ENCODE data around the gene NRP1.

NRP1 gene

DNA sequence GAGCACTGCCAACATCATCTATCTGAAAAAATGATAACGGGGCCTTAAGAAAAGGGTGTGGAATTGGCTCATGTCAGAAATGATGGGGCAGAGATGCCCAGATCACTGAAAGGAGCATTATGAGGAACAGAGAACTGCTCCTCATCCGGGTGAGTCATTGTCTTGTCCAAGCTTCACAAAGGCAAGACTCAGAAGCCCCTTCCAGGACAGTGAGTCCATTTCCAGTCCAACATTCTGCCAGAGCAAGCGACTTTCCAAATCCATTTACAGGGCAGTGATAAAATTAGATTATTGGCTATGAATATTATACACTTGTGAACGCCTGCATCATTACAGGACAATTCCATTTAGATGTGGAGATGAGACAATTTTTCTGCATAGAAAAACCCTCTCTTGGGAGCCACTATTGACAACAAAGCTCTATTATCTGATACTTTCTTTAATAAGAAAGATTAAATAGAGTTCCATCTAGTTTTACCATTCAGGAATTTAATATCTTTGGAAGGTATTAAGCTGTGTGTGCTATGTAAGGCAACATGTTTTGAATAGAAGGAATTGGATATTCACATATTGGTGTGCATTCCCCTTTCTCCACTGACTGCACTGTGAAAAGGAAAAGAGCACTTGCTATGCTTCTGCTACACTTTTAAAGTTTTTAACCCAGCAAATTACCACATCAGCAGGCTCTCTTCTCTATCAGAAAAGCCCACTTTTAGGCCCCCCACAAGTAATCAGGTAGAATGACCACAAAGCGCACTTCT lies 159.6 kb downstream of the NRP1 start:
- no peak for DNase-seq

DNA sequence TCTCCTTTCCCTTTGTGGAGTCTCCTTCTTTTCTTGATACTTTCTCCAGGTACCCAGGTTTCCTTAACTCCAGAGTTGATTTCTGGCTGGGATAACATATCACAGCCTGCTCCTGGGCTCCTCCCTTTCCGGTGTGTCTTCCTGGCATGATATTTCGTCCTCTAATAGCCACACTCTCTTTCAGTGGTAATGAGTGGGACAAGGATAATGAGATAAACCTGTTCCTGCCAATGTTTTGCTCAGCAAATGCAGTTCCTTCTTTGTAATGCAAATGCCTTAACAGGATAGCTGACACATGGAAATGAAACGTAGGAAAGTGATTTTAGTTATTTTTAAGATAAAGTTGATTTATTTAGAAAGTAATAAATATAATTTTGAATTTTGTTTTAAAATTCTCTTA lies 168.6 kb downstream of the NRP1 start:
- DNase-seq = no peak

- DNase-seq = no peak
Observed at GRCh38 chr10:33164060-33164709, 170.3 kb downstream of the NRP1 start.

DNA sequence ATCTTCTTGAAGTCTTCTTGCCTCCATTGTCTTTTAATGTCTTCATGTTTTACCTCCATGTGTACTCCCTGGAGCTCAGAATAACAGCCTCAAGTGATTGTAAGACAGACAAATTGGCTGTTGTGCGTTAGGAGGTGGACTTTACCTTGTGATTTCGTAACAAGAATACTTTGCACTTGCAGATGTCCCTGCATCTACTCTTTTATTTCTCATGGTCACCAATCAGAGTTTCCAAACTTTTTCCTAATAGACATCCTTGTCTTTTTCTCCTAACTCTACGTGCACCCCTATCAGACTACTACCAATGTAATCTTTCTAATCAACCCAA lies 172.3 kb downstream of the NRP1 start:
- no peak for DNase-seq

DNA sequence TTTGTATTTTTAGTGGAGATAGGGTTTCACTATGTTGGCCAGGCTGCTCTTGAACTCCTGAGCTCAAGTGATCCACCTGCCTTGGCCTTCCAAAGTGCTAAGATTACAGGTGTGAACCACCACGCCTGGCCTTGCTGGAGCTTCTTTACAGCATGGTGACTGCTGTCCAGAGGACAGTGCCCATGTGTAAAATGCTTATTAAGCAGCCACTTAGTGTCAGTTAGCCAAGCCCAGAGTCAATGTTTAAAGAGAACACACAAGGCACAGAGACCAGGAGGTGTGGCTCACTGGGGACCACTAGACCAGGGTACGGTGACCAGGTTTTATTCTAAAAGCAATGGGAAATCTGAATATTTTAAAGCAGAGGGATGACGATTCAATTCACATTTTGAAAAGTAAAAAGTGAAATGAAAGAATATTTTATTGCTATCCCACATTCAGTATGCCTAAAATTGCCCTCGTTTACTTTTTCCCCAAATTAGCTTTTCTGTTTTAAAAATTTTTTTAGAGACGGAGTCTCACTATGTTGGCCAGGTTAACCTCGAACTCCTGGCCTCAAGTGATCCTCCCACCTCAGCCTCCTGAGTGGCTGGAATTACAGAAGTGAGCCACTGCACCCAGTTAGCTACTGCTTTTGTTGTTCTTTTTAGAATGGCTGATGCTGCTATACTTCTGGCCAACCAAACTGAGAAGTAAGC lies 172.8 kb downstream of the NRP1 start:
- no peak for DNase-seq

GRCh38 chr10:33160151-33160550 lies 174.3 kb downstream of the NRP1 start:
- no peak for DNase-seq

- DNase-seq = peak in 1 of 2 experiments; percentile 5
Observed at GRCh38 chr10:33157103-33157502, 177.4 kb downstream of the NRP1 start.

GRCh38 chr10:33155720-33156638 lies 178.5 kb downstream of the NRP1 start:
- peak in 1 of 2 experiments; percentile 37 for DNase-seq

DNA sequence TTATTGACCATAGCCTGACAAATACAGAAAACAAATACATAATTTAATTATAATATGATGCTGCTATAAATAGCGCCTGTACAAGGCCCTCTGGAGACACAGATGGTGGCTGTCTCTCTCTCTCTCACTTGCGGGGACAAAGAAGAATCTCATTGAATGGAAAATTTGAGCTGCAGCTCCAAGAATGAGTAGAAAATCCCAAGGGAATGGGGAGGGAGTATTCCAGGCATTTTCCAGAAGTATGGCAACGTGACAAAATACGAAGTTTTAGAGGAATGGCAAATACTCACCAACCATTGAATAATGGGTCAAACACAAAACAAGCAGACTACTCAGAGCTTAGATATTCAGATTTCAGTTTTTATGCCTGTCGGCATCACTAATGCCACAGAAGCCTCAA lies 179.9 kb downstream of the NRP1 start:
- DNase-seq = no peak

GRCh38 chr10:33153968-33154327 lies 180.5 kb downstream of the NRP1 start:
- no peak for DNase-seq

- no peak for DNase-seq
Observed at GRCh38 chr10:33153251-33153967, 181.1 kb downstream of the NRP1 start.

DNA sequence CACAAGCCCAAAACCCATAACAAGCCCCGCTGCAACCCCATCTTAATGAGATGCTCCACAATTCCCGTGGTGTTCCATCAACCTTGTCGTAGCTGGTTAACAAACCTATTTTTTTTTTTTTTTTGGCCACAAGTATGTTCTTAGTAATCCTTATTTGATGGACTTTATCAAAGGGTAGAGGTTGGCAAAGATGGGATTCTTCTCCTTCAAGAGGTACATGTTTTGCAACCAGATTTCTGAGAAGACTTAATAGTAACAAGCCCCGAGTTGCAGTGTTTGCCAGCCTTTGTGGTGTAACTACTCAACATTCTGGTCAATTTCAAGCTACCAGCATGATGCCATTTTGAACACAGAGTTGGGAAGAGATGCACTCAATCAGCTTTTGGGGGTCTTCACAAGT lies 181.7 kb downstream of the NRP1 start:
- DNase-seq = no peak

DNA sequence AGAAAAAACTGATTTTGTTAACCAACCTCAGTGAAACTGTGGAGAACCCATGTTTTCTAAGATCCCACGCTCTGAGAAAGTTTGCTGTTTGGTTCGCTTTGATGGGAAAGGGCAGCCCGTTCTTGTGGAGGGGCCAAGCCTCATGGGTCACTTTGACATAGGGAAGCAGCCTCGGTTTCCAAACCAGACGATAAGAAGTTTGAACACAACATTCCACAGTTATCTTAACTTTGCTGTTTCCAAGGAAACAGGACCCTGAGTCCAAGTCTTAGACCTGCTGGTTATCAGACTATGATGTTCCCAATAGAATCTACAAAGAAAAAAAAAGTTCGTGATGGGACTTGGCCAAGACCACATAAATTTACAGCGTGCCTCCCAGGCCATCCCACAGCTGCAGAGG lies 182.3 kb downstream of the NRP1 start:
- DNase-seq = no peak

DNA sequence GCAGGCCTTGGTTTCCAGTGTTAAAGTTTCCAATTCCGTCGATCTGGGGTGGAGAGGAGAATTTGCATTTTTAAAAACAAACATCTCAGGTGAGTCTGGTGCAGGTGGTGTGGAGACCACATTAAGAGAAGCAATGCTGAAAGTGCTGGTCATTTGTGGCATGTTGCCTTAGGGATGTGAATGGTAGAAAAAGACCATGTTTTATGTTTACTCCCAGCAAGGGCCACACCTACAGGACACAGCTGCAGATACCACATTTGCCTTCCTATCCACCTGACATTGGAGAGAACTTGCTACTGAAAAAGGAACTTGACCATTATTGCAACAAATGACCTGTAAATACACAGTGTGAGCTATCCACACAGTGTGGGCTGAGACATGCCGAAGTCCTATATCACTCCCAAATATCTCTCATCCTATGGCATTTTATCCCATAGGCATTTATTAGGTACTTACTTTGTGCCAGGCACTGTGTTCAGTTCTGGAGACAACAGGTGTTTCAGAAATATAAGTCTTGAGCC lies 183.1 kb downstream of the NRP1 start:
- no peak for DNase-seq

- DNase-seq = no peak
Observed at GRCh38 chr10:33150889-33151288, 183.6 kb downstream of the NRP1 start.

GRCh38 chr10:33150146-33150545 lies 184.3 kb downstream of the NRP1 start:
- DNase-seq = no peak

DNA sequence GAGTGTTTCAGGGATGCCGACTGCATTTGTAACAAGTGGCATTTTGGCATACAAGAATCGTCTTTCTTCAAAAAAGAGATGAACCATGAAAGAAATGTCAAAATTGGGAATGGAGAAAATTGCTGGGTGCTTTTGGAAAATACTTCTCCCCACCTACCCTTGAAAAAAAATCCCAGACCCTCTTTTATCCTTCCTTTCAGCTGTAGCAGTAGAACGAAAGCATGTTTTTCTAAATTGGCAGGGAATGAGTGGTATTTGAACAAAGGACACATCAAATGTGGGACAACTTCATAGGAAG lies 187.5 kb downstream of the NRP1 start:
- DNase-seq = no peak

DNA sequence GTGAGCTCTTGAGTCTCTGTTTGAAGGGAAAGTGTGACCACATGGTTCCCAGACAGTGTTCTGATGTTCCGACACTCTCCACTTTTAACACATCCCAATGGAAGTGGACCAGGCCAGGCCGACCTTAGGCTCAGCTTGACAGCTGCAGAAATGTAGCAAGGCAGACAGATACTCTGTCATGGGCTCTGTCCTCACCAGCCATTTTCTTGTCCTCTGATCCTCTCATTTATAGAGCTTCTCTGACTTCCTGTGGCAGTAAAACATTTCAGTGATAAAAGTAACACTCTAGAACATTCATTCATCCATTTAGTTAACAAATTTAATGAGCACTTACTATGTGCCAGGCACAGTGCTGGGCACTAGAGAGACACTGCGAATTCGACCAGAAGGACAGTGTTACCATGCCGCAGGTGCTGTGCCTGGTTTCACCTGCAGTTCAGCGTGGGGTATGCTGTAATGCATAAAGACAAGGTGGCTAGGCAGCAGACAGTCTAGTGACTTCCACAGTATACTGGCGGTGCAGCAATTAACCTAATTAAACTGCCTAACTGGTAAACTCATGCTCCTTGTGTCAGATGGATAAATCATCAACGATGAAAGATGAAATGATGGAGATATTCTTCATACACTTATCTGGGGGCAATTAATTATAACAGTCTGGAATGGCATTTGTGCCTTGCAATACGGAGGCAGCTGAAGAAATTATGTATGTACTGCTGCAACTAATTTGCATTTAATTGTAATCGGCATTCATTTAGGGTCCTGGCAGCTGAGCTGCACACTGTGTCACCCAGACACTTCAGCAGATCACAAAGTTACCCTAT lies 188.1 kb downstream of the NRP1 start:
- no peak for DNase-seq

DNA sequence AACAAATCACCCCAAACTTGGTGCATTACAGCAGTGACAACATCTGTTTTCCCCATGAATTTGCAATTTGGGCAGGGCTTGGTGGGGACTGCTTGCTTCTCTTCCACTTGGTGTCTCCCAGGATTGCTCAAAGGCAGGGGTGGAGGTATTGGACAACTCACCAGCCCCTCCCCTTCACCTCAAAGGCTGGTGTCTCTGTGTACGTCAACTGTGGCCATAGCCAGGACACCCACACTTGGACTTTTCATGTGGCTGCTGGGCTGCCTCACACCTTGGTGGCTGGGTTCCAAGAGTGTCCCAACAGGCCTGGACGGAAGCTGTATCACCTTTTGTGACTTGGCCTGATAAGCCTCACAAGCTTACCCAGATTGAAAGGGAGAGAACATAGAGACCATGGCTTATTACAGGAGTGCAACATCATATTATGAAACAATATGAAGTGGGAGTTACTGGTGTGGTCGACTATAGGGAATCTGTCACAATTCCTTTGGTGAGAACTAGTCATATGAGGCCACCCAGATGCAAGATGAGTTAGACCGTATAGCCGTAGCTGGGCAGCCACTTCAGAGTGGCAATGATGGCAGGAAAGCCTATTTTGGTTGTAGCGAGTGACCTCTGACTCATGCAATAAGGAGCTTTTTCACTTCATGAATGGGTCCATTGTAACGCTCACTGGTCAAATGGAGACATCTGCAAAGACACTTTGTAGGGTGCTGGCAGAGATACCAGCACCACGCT lies 188.8 kb downstream of the NRP1 start:
- DNase-seq = no peak

DNA sequence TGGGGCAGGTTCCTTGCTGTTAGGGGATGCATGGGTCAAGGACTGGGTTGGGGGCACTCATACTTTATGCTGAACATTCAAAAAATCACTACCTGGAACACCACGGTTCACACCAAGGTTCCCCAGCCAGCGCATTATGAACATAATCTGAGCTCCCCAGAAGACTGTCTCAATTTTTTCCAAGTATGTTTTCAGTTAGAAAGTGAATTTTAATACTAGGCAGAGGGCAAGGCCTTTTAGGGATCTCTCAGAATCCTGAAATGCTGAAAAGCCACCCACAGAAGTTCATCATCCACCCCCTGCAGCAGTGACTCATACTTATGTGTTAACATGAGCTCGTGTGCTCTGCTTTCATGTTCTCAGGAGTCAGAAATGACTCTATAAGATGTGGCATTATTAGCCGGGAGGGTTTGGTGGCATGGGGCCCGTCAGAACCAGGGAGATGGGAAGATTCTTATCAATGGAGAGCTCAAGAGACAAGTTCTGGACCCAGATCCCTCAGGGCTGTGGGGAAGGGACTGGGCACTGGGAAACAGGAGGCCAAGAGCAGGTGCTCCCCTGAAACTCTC lies 191.2 kb downstream of the NRP1 start:
- DNase-seq = no peak

DNA sequence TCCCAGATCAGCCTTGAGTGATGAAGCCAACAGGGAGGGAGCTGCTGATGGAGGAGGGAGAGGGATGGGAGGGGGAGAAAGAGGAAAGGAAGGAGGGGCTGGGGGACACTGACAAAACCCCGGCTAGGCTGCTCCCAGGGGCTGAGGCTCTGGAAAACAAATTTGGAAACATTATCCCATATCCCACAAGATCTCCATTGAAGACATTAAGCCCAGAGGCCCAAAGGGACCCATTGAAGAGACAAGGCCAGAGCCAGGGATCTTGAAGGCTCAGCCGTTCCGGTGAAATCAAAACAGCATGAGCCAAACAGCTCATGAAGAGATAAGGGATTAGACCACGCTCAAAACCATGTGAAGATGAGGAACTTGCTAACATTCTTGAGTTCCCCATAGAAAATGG lies 192.2 kb downstream of the NRP1 start:
- no peak for DNase-seq
